ENCODE results near the gene FAM3D.

Gene FAM3D

GRCh38 chr3:58654466-58654865 is 12.1 kb downstream of the FAM3D start:
- DNase-seq (ENCODE audit: low spot score): no peak

DNA sequence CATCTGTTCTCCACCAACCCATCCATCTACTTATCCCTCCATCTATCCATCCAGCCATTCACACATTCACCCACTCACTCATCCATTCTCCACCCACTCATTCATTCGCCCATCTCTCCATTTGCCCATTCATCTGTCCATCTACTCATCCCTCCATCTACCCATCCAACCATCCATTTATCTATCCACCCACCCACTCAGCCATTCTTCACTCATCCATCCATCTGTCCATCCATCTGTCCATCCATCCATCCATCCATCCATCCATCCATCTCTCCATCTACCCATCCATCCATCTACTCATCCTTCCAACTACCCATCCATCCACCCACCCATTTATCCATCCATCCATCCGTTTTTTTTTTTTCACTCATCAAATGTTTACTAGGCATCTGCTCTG is 13.9 kb downstream of the FAM3D start:
- DNase-seq (ENCODE audit: low spot score): no peak

DNA sequence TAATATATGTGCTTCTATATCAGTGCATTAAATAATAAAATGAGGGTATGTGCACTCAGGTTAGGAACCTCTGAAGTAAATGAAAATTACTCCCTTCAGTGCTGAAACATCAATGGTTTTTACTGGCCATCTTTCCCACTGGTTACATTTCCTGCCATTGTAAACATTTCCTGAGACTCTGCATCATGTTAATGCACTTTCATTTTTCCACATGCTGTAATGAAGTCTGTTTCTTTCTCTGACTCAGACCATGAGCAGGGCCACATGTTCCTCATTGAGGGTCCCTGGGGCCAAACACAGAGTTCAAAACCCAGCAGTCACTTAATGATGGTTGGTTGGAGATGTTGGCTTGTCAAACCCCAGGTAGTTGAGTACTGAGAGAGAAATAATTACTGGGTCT is 15.3 kb downstream of the FAM3D start:
- DNase-seq (ENCODE audit: low spot score): no peak

DNA sequence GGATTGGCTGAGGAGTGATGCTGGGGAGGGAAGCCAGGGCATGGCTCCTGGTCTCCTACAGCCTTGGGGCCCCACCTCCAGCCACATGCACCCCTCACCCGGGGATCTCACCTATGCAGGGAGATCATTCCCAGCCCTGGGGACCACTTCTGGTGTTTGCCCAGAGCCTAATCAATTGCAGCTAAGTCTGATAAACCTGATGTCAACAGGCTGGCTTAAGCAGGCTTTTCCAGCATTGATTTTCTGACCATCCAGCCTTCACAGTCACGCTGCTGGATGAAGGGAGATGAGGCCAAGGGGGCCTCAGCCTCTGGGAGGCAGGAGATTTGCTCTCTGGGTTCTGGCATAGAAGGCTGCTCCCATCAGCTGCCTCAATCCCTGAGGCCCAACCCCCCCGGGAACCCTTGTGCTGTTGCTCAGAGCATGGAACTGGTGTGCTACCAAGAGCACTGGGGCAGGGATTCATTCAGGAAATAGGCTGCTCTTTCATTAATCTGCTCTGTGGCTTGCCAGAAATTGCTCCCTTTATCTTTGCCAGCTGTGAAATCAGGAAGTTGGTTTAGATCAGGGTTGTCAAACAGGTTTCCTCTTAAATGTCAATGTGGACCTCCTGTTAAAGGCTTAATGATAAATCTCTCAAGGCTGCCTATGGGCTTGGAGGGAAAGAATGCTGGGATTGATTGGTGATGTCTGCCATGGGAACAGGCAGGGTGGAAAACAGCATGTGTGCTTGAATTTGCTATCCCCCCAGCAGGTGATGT is 19.0 kb downstream of the FAM3D start:
- DNase-seq (ENCODE audit: low spot score): peak; percentile 37

DNA sequence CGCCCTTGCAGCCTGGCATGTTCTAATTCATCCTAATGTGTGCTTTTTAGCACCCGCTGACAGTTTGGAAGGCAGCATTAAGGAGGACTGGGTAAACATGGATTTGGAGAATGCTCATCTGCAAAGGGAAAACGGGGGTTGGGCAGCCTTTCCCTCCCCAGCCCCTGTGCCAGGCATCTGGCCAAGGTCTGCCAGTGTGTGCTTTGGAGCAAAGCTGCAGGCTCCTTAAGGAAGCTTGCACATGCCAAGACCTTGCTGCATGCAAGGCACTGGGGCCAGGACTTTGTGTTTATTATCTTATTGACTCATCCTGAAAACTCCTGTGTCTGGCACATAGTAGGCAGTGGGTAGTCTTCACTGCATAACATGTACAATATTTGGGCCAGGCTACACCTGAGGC is 20.1 kb downstream of the FAM3D start:
- DNase-seq (ENCODE audit: low spot score): no peak

DNA sequence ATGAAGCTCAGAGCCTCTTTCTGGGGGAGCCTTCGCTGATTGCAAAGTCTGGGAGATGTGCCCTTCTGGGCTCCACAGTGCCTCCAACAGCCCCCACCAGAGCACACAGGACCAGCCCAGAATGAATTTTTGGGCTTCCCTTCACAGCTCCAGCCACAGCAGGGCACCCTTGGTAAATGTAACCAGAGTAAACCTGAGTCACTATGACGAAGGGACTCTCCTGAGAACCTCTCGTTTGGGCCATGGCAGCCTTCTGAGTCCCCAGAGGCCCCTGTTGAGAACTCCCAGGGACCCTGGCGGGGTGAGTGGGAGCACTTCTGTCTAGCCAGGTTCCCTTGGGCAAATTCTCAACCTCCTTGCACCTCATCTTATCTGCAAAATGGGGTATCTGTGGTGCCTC is 20.8 kb downstream of the FAM3D start:
- no peak for DNase-seq (ENCODE audit: low spot score)

DNA sequence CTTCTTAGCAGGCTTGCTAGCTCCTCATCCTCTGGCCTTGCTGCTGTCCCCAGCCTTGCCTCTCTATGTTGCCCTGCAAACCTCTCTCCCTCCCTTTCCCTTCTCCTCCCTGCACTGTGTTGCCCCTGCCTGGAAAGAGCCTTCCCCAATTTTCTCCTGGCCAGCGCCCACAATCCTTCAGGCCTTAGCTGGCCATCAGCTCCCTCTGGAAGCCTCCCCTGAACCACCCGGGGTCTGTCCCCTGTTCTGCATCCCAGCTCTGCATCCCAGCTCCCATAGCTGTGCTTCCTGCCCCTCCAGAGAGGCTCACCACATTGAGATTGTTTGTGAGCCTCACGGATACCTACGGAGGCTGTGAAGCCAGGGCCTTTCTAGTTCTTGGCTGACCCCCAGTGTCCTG is 23.7 kb downstream of the FAM3D start:
- DNase-seq (ENCODE audit: low spot score): no peak

DNA sequence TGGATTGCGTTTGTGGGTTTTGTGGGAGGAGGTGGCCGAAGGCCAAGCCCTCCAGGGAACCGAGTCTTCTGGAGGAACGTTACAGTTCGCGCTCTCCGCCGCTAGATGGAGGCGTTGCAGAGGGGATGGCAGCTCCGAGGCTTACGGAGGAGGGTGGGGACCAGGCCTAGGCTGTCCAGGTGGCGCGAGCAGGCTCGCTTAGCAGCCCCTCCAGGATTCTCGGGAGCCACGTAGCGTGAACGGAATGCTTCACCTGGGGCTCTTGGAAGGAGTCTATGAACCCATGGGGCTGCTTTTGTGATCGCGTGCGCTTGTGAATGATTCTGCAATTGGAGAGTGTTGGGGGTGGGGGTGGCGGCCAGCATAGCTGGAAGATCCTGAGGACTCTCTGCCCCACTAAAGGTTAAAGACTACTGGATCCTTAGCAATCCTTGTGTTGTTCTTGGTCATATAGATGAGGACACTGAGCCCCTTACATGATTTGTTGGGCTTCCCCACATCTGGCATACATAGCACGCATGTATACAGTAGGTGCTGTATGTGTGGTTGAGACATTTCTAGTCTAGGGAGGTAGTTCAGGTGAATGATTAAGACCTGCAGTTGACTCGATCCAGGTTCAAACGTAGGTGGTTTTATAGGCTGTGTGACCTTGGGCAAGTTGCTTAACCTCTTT is 25.7 kb downstream of the FAM3D start:
- DNase-seq (ENCODE audit: low spot score): peak; percentile 74

GRCh38 chr3:58639842-58640241 is 26.7 kb downstream of the FAM3D start:
- no peak for DNase-seq (ENCODE audit: low spot score)

DNA sequence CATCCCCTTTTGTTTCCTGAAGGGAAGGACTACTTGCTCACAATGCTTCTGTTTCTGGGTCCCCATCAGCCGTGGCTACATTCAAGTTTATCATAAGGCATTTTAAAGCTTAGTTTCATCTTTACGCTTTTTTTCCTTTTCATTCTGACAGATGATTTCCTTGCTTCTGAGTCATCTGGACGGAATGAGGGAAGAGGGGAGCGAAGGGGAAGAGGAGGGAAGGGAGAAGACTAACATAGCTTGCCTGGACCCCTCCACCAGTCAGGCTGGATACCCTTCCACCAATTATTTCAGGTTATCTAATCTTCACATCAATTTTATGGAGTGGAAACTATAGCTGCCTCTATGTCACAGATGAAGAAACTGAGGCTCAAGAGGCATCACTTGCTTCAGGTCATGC is 27.6 kb downstream of the FAM3D start:
- no peak for DNase-seq (ENCODE audit: low spot score)

GRCh38 chr3:58638591-58638990 is 28.0 kb downstream of the FAM3D start:
- DNase-seq (ENCODE audit: low spot score): no peak

DNA sequence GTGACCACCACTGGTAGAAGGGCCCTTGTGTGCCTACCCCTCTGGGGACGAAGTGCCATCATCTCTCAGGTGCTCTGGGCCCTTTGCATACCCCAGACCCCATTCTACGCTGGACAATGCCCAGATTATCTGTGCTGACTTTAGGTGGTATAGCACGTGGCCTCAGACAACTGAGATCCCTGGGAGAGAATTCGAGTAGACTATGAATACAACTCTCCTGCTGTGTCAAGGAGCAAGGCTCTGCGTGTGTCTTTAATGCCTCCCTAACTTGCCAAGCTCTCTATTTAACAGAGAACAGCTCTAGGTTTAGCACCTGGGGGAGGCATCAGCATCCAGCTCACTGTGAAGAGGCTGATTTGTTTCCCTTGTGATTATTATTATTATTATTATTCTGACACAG is 29.1 kb downstream of the FAM3D start:
- DNase-seq (ENCODE audit: low spot score): no peak

GRCh38 chr3:58635371-58636285 is 30.9 kb downstream of the FAM3D start:
- DNase-seq (ENCODE audit: low spot score): no peak

DNA sequence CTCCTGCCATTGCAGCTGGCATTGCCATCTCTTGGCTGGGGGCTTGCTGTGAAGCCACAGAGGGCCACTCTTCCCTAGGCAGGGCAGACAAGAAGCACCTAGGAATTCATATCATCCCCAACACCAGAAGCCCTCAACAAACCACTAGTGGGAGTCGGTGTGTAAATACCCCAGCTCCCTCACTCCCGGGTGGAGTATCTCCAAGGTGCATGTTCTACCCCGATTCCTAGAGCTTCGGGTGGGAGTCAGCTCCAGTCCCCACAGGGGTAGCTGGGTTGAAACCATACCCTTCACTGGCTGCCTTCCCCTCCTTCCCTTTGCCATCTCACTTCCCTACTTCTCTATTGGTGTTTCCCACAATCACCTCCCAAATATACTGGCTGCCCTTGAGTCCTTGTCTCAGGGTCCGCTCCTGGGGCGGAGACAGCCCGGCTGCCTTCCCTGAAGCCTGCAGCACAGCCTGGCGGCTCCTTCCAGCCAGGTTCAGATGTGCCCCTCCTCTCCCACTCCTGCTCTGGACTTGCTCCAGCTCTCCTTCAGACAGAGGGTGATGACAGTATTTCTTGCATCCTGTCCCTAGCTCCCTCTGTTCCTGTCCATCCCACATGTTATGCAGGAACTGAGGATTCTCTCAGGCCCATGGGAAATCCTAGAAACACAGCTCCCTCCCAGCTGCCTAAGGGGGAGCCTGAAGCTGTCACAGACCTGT is 33.3 kb downstream of the FAM3D start:
- DNase-seq (ENCODE audit: low spot score): no peak

DNA sequence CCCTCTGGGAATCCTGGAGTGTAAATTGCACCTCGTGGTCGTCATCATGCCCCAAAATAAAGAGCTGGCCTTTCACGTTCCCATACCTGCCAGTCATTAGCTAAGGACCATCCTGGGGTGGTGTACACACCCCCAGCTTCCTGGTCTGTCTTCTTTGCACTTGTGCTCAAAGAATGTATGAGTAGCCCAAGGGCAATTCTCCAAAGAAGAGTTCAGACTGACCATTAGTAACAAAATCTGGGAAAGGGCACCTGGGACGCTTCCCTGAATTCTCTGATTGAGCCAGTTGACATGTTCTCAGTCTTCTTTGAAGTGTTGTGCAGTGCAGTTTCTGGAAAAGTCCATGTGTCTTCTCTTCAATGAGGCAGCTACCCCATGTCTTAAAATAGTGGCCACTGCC is 34.8 kb downstream of the FAM3D start:
- no peak for DNase-seq (ENCODE audit: low spot score)

- no peak for DNase-seq (ENCODE audit: low spot score)
Observed at GRCh38 chr3:58630710-58631092, 35.9 kb downstream of the FAM3D start.

DNA sequence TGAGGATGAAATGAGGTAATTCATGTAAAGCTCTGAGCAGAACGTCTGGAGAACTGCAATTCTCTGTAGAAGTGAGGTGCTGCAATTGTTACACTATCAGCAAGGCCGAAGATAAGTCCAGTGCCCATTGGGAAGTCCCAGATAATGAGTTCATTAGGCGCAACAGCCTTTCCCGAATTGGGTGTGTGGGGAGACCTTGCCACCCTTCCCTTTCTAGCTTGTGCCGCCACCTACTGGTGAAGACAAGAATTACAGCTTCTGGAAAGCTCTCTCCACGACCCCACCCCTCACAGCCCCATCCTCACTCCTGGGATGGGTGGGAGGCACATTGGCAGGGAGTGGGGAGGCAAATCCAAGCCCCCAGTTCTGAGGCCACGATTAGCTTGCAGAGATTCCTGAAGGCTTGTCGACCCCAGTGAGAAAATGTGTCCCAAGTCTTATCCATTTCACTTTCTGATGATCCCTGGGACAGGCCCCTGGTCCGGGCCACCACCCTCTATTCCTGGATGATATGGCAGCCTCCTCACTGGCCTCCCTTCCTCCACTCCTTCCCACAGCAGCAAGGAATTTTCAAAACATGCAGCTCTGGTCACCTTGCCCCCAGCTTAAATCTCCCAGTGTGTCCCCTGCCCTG is 36.4 kb downstream of the FAM3D start:
- peak; percentile 47 for DNase-seq (ENCODE audit: low spot score)

DNA sequence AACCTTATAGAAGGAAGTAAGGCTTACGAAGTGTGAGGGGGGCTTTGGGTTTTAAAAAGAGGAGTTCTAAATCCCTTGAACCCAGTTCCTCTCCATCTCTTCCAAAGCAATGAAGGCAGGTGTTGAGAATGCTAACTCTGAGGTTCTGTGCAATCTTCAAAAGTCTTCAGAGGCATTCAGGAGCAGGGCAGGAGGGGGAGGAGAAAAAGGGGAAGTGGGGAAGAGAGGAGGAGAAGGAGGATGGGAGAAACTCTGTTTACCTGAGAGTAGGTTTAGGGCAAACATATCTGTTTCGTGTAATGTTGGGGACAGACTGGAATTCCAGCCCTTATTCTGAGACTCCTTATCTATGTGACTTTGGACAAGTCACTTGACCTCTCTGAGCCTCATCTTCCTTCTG is 36.9 kb downstream of the FAM3D start:
- DNase-seq (ENCODE audit: low spot score): no peak

DNA sequence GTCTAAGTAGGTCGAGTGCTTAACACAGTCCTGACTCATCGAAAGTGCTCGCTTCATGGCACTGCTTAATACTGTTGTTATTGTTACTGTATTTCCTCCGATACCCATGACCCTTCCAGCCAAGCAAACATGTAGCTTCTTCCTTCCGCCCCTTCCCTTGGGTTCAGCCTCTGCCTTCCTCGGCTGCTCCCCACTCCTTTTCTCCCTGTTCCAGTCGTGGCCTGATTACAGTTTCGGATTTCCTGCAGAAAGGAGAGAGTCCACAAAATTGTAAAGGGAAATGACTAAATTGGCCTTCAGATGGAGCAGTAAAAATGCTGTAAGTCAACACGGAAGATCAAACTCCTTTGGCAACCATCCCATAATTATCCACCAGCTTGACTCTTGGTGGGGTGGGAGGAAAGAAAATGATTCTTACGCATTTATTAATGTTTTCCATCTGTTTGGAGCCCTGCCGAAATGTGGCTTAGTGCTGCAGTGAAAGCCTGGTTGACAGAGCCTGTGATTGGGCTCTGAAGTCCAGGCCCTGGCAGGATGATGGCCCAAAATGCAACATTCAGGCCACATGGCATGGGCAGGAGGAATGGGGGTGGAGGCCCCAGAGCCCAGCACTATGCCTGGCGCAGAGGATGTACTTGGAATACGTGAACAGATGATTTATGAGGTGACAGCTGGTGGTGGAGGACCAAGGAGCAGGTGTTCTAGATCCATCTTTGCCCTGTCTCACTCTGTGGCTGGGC is 37.6 kb downstream of the FAM3D start:
- no peak for DNase-seq (ENCODE audit: low spot score)

DNA sequence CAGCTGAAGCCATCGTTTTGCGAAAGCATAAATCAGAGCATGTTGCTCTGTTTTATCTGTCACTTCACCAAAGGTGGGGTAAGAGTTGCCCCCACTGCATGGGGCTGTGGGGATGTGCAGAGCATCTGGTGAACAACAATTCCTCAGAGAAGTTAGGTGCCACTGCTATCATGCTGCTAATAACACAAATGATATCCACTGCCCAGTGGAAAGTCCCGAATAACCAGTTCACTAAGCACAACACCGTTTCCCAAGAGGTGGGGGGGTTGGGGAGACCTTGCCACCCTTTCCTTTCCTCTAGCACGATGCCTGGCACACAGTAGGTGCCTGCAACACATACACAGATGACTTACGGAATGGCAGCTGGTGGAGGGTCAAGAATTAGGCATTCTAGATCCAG is 38.6 kb downstream of the FAM3D start:
- DNase-seq (ENCODE audit: low spot score): no peak

GRCh38 chr3:58627570-58627885 is 39.0 kb downstream of the FAM3D start:
- no peak for DNase-seq (ENCODE audit: low spot score)
